ENCODE results near the gene LRRC17.
"Not testable (repeated sequence)": the region's sequence is repeated elsewhere in the genome, so short reads cannot be mapped to it uniquely, and the experiment has no call there.

LRRC17 gene

GRCh38 chr7:102943423-102944169 lies 30.8 kb downstream of the LRRC17 start:
- no peak for DNase-seq

- no peak for DNase-seq
Measured at GRCh38 chr7:102944241-102944640, 31.4 kb downstream of the LRRC17 start.

GRCh38 chr7:102951839-102952238 lies 39.0 kb downstream of the LRRC17 start:
- DNase-seq, result no peak

GRCh38 chr7:102953406-102953805 lies 40.6 kb downstream of the LRRC17 start:
- DNase-seq, result no peak

- DNase-seq, result not testable (repeated sequence)
Measured at GRCh38 chr7:102954359-102954758, 41.6 kb downstream of the LRRC17 start.

- not testable (repeated sequence) for DNase-seq
Measured at GRCh38 chr7:102958004-102958403, 45.2 kb downstream of the LRRC17 start.

GRCh38 chr7:102961993-102962392 lies 49.2 kb downstream of the LRRC17 start:
- not testable (repeated sequence) for DNase-seq

GRCh38 chr7:102966465-102966864 lies 53.7 kb downstream of the LRRC17 start:
- no peak for DNase-seq

- no peak for DNase-seq
Measured at GRCh38 chr7:102967798-102968197, 55.0 kb downstream of the LRRC17 start.

- no peak for DNase-seq
Measured at GRCh38 chr7:102973096-102973802, 60.4 kb downstream of the LRRC17 start.

GRCh38 chr7:102974366-102975236 lies 61.8 kb downstream of the LRRC17 start:
- DNase-seq, result no peak

- no peak for DNase-seq
Measured at GRCh38 chr7:102975854-102976253, 63.1 kb downstream of the LRRC17 start.

- no peak for DNase-seq
Measured at GRCh38 chr7:102976493-102976892, 63.7 kb downstream of the LRRC17 start.

- not testable (repeated sequence) for DNase-seq
Measured at GRCh38 chr7:102977586-102977985, 64.8 kb downstream of the LRRC17 start.

GRCh38 chr7:102978284-102978683 lies 65.5 kb downstream of the LRRC17 start:
- DNase-seq, result no peak

GRCh38 chr7:102979670-102980069 lies 66.9 kb downstream of the LRRC17 start:
- DNase-seq, result no peak

- no peak for DNase-seq
Measured at GRCh38 chr7:102981451-102981850, 68.7 kb downstream of the LRRC17 start.

GRCh38 chr7:102982235-102982634 lies 69.4 kb downstream of the LRRC17 start:
- DNase-seq, result no peak

GRCh38 chr7:102983602-102984001 lies 70.8 kb downstream of the LRRC17 start:
- no peak for DNase-seq

GRCh38 chr7:102985176-102985783 lies 72.5 kb downstream of the LRRC17 start:
- no peak for DNase-seq

GRCh38 chr7:102988088-102988487 lies 75.3 kb downstream of the LRRC17 start:
- DNase-seq, result no peak

GRCh38 chr7:102988631-102989560 lies 76.1 kb downstream of the LRRC17 start:
- DNase-seq, result no peak

Data from 8988T (cell line).